Measurements from ENCODE around the gene PEX5L.

- TF ChIP-seq SIN3A (IDR thresholded peaks at IDR 0.05; ENCODE audit: borderline replicate concordance, insufficient read depth, low read length) (no peak), POLR2AphosphoS5 (IDR thresholded peaks at IDR 0.05; ENCODE audit: low read depth, low read length) (no peak), REST (IDR thresholded peaks at IDR 0.05; ENCODE audit: insufficient read depth in 1 of 2, low read depth in 2 of 2, low read length in 2 of 2) (no peak), TAF1 (IDR thresholded peaks at IDR 0.05; ENCODE audit: borderline replicate concordance, insufficient read depth, low read length) (no peak)
These were observed 188.0 kb downstream of the PEX5L start for GRCh38 chr3:179848711-179849110.

All from PFSK-1 (cell line).